BJ (cell line): ENCODE results near the gene CACNA2D3. TPM values are rescaled to one million over a fixed set of nuclear protein-coding genes. Genes with fewer than 3 reads are reported as not detected.

Source experiments
- CTCF ChIA-PET: fragments of 350-600 bp; formaldehyde crosslinking; extraction: SDS; loops from one replicate; lab custom pipeline; 2021; ENCODE audit warnings: antibody characterized with exemption, inconsistent platforms; lab: Yijun Ruan, JAX
- POLR2A ChIA-PET: fragments of 300-600 bp; sonication (Branson Sonifier 250); formaldehyde crosslinking; extraction: SDS; loops from one replicate; lab custom pipeline; 2021; ENCODE audit warnings: antibody characterized with exemption; lab: Charles Lee
- DNase-seq: peaks from one replicate; pipeline ENCODE4 v3.0.0-alpha.2; 2011; ENCODE audit warnings: low read depth
- H3K27me3 ChIP-seq: 2 replicates; pipeline ENCODE4 v1.6.0; 2011; ENCODE audit warnings: low read length; ENCODE audit not compliant: control insufficient read depth, insufficient read depth
- H3K36me3 ChIP-seq: 2 replicates; pipeline ENCODE4 v1.5.1; 2011; ENCODE audit warnings: low read length; ENCODE audit not compliant: control insufficient read depth, insufficient read depth
- H3K4me3 ChIP-seq: 2 replicates; pipeline ENCODE4 v1.5.1; 2011; ENCODE audit warnings: low read depth, mild to moderate bottlenecking, control low read depth, low read length
- polyA plus RNA-seq: library from polyadenylated mRNA; depleted of rRNA; stranded (reverse); fragments of >200 nt; gene quantifications from 2 replicates; pipeline ENCODE4 v1.2.3, GENCODE V29; 2011
- TF ChIP-seq, protein P1 (sequence below): IDR thresholded peaks from 2 replicates; pipeline ENCODE4 v1.5.1; 2011; ENCODE audit warnings: low read depth, mild to moderate bottlenecking, control low read depth, inconsistent platforms, low read length, moderate library complexity; ENCODE audit not compliant: insufficient read depth

The CACNA2D3 gene
- polyA plus RNA-seq, 1 experiment: 0.56 TPM

DNA sequence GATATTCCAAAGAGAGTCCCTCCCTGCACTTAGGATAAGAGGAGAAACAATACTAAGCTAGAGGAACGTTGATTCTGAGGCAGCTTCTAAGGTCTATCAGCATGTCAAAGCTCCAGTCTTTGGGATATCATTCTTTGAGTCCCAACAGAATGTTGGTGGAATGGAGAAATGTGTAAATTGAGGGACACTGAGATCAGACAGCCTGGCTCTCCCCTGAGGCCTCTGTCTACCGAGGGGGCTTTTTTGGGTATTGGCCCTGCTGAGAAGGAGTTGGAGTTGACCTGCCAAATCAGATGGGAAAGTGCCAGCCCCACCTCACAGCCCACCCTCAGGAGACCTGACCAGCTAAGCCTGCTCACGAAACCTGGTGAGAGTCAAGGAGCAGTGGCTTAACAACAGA, 833.1 kb downstream of the CACNA2D3 start:
- ChIA-PET CTCF (interaction anchor here (0.9 to 3.4 kb wide), 6 partner anchors 45 to 766 kb away, joined by 3 to 16 read pairs (median 4); no protein-coding TSS in a partner anchor), POLR2A (interaction anchor here (0.7 kb wide), 1 partner anchor 134 kb away, joined by 3 read pairs; no protein-coding TSS in a partner anchor)
- TF ChIP-seq, protein P1, sequence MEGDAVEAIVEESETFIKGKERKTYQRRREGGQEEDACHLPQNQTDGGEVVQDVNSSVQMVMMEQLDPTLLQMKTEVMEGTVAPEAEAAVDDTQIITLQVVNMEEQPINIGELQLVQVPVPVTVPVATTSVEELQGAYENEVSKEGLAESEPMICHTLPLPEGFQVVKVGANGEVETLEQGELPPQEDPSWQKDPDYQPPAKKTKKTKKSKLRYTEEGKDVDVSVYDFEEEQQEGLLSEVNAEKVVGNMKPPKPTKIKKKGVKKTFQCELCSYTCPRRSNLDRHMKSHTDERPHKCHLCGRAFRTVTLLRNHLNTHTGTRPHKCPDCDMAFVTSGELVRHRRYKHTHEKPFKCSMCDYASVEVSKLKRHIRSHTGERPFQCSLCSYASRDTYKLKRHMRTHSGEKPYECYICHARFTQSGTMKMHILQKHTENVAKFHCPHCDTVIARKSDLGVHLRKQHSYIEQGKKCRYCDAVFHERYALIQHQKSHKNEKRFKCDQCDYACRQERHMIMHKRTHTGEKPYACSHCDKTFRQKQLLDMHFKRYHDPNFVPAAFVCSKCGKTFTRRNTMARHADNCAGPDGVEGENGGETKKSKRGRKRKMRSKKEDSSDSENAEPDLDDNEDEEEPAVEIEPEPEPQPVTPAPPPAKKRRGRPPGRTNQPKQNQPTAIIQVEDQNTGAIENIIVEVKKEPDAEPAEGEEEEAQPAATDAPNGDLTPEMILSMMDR: no peak
- no peaks in the 10 kb centered on the region for H3K27me3 ChIP-seq
- no peak overlapping the region for H3K4me3 ChIP-seq
- H3K36me3 ChIP-seq: no peaks in the 10 kb centered on the region
- DNase-seq: no peak

GRCh38 chr3:54955941-54956340, 833.6 kb downstream of the CACNA2D3 start:
- TF ChIP-seq, protein P1: no peak
- Histone ChIP-seq H3K27me3 (no peaks in the 10 kb centered on the region), H3K4me3 (no peak overlapping the region), H3K36me3 (no peaks in the 10 kb centered on the region)
- no peak for DNase-seq
- CTCF ChIA-PET: interaction anchor here (0.9 to 3.4 kb wide), 2 partner anchors 210 to 520 kb away, joined by 3 to 16 read pairs; no protein-coding TSS in a partner anchor
- POLR2A ChIA-PET: interaction anchor here (0.7 kb wide), 1 partner anchor 134 kb away, joined by 3 read pairs; no protein-coding TSS in a partner anchor

- no peaks in the 10 kb centered on the region for H3K36me3 ChIP-seq
- no peak for DNase-seq
- TF ChIP-seq, protein P1: no peak
- H3K4me3 ChIP-seq: no peak overlapping the region
- ChIA-PET POLR2A (interaction anchor here (0.6 kb wide), 1 partner anchor 44 kb away, joined by 3 read pairs; no protein-coding TSS in a partner anchor), CTCF (no interaction called here)
- no peaks in the 10 kb centered on the region for H3K27me3 ChIP-seq
Measured at GRCh38 chr3:54957711-54958110, 835.4 kb downstream of the CACNA2D3 start.

DNA sequence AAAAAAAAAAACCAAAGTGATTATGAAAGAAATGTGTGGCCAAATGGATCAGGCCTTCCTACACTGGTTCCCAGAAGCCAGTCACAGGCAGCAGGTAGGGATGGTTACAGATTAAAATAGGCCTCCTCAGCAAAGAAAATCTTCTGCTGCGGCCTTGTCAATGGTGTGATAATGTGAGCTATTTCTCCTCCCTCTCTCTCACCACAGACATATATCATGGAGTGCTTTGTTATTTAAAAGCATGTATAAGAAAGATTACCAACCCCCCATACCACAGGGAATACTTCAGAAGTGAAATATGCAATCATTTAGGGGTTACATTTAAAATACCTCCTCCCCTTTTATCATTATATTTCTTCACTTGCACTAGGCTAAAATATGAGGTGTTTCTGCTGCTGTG, 837.7 kb downstream of the CACNA2D3 start:
- H3K27me3 ChIP-seq: no peaks in the 10 kb centered on the region
- TF ChIP-seq, protein P1: no peak
- no peaks in the 10 kb centered on the region for H3K36me3 ChIP-seq
- no peak overlapping the region for H3K4me3 ChIP-seq
- ChIA-PET POLR2A (no interaction called here), CTCF (interaction anchor here (1.0 kb wide), 2 partner anchors 10 to 184 kb away, joined by 3 to 9 read pairs; no protein-coding TSS in a partner anchor)
- no peak for DNase-seq

- ChIA-PET POLR2A (no interaction called here), CTCF (interaction anchor here (1.0 kb wide), 1 partner anchor 11 kb away, joined by 3 read pairs; no protein-coding TSS in a partner anchor)
- TF ChIP-seq, protein P1: no peak
Measured at GRCh38 chr3:54960701-54961100, 838.3 kb downstream of the CACNA2D3 start.

More at GRCh38 chr3:54960701-54961100, 838.3 kb downstream of the CACNA2D3 start:
- no peak for DNase-seq
- H3K36me3 ChIP-seq: no peaks in the 10 kb centered on the region
- no peak overlapping the region for H3K4me3 ChIP-seq
- no peaks in the 10 kb centered on the region for H3K27me3 ChIP-seq
